Parathyroid adenoma (tissue), 2 donors: ENCODE data around the gene ERMARD.

Experiments
- H2AFZ ChIP-seq: fragments of 300-600 bp; sonication (generic); one replicate; pipeline ENCODE4 v1.7.0; 2017; ENCODE audit warnings: antibody characterized with exemption, mild to moderate bottlenecking
- H3K27ac ChIP-seq: fragments of 300-600 bp; sonication (generic); one replicate; pipeline ENCODE4 v1.7.0; 2017
- H3K27me3 ChIP-seq: fragments of 300-600 bp; sonication (generic); one replicate; pipeline ENCODE4 v1.7.0; 2017; ENCODE audit warnings: low read length; ENCODE audit not compliant: control insufficient read depth, insufficient read depth
- H3K36me3 ChIP-seq: fragments of 300-600 bp; sonication (generic); one replicate; pipeline ENCODE4 v1.7.0; 2017; ENCODE audit warnings: low read length; ENCODE audit not compliant: control insufficient read depth, insufficient read depth
- H3K4me1 ChIP-seq: fragments of 300-600 bp; sonication (generic); one replicate; pipeline ENCODE4 v1.7.0; 2017; ENCODE audit warnings: control low read depth
- H3K4me2 ChIP-seq: fragments of 300-600 bp; sonication (generic); one replicate; pipeline ENCODE4 v1.7.0; 2017; ENCODE audit warnings: low read length
- H3K4me3 ChIP-seq: fragments of 300-600 bp; sonication (generic); one replicate; pipeline ENCODE4 v1.7.0; 2017; ENCODE audit warnings: low read depth, low read length
- H3K79me2 ChIP-seq: fragments of 300-600 bp; sonication (generic); one replicate; pipeline ENCODE4 v1.7.0; 2017; ENCODE audit warnings: control low read depth
- H3K9ac ChIP-seq: fragments of 300-600 bp; sonication (generic); one replicate; pipeline ENCODE4 v1.7.0; 2017; ENCODE audit warnings: mild to moderate bottlenecking
- H3K9me3 ChIP-seq: fragments of 300-600 bp; sonication (generic); one replicate; pipeline ENCODE4 v1.7.0; 2017; ENCODE audit warnings: low read length; ENCODE audit not compliant: control insufficient read depth
- CTCF ChIP-seq: fragments of 300-600 bp; sonication (generic); IDR thresholded peaks from one replicate; pipeline ENCODE4 v1.7.0; 2017; ENCODE audit warnings: antibody characterized with exemption, mild to moderate bottlenecking
- donor health status: primary hyperparathyroidism.

The ERMARD gene

GRCh38 chr6:169825558-169826225, 74.3 kb downstream of the ERMARD start:
- no peak for TF ChIP-seq CTCF
- H3K27ac ChIP-seq: no peak overlapping the region
- no peaks in the 10 kb centered on the region for H3K4me1 ChIP-seq
- no peaks in the 10 kb centered on the region for H3K36me3 ChIP-seq
- no peak overlapping the region for H2AFZ ChIP-seq
- no peaks in the 10 kb centered on the region for H3K27me3 ChIP-seq
- H3K9ac ChIP-seq: no peak overlapping the region
- no peak overlapping the region for H3K4me3 ChIP-seq
- no peaks in the 10 kb centered on the region for H3K79me2 ChIP-seq
- H3K4me2 ChIP-seq: no peak overlapping the region
- no peaks in the 10 kb centered on the region for H3K9me3 ChIP-seq

- Histone ChIP-seq H2AFZ (no peak overlapping the region), H3K9me3 (no peaks in the 10 kb centered on the region), H3K36me3 (no peaks in the 10 kb centered on the region), H3K4me3 (no peak overlapping the region), H3K9ac (no peak overlapping the region), H3K27ac (no peak overlapping the region), H3K4me1 (no peaks in the 10 kb centered on the region), H3K4me2 (no peak overlapping the region), H3K79me2 (no peaks in the 10 kb centered on the region), H3K27me3 (no peaks in the 10 kb centered on the region)
- TF ChIP-seq CTCF: no peak
Observed at GRCh38 chr6:169826697-169827096, 75.3 kb downstream of the ERMARD start.

- Histone ChIP-seq H3K27me3 (no peaks in the 10 kb centered on the region), H3K4me3 (no peak overlapping the region), H2AFZ (no peak overlapping the region), H3K9ac (no peak overlapping the region), H3K9me3 (no peaks in the 10 kb centered on the region), H3K4me2 (no peak overlapping the region), H3K4me1 (no peaks in the 10 kb centered on the region), H3K79me2 (no peaks in the 10 kb centered on the region), H3K36me3 (no peaks in the 10 kb centered on the region), H3K27ac (no peak overlapping the region)
- no peak for TF ChIP-seq CTCF
Observed at GRCh38 chr6:169827290-169827717, 75.9 kb downstream of the ERMARD start.

- no peaks in the 10 kb centered on the region for H3K79me2 ChIP-seq
- H3K4me2 ChIP-seq: no peak overlapping the region
- H3K27ac ChIP-seq: no peak overlapping the region
- no peaks in the 10 kb centered on the region for H3K27me3 ChIP-seq
- H3K9ac ChIP-seq: no peak overlapping the region
- no peaks in the 10 kb centered on the region for H3K9me3 ChIP-seq
- no peak overlapping the region for H3K4me3 ChIP-seq
- no peak overlapping the region for H2AFZ ChIP-seq
- TF ChIP-seq CTCF: no peak
- H3K36me3 ChIP-seq: no peaks in the 10 kb centered on the region
- no peaks in the 10 kb centered on the region for H3K4me1 ChIP-seq
Observed at GRCh38 chr6:169828176-169828575, 76.8 kb downstream of the ERMARD start.

GRCh38 chr6:169829786-169830185, 78.4 kb downstream of the ERMARD start:
- no peaks in the 10 kb centered on the region for H3K4me1 ChIP-seq
- TF ChIP-seq CTCF: no peak
- H3K4me2 ChIP-seq: no peak overlapping the region
- no peaks in the 10 kb centered on the region for H3K27me3 ChIP-seq
- H3K27ac ChIP-seq: no peak overlapping the region
- H3K4me3 ChIP-seq: no peak overlapping the region
- no peaks in the 10 kb centered on the region for H3K36me3 ChIP-seq
- no peak overlapping the region for H2AFZ ChIP-seq
- no peaks in the 10 kb centered on the region for H3K79me2 ChIP-seq
- no peak overlapping the region for H3K9ac ChIP-seq
- H3K9me3 ChIP-seq: no peaks in the 10 kb centered on the region
